Smooth muscle cell of the coronary artery (primary cell): ENCODE results near the gene RABEP2. TPM values are rescaled to one million over a fixed set of nuclear protein-coding genes. Genes with fewer than 3 reads are reported as not detected.

Experiments
- total RNA-seq: library from RNA; depleted of rRNA; stranded (reverse); fragments of >200 nt; gene quantifications from 2 replicates; pipeline ENCODE4 v1.2.3, GENCODE V29; 2014; ENCODE audit warnings: low replicate concordance

RABEP2 gene
- total RNA-seq = 24.8 and 25.3 TPM in 2 replicates

GRCh38 chr16:28924762-28925385 lies at the start of gene RABEP2:
RABEP2 (minus strand) TSS chr16:28925238; CDS start chr16:28925163, 75 bp downstream.

GRCh38 chr16:28974437-28975157 lies 49.6 kb upstream of the RABEP2 start, which contains the start of gene SPNS1:
SPNS1 (plus strand) TSS chr16:28974778; CDS start chr16:28975152, 374 bp downstream.

GRCh38 chr16:28950648-28951409 lies 25.8 kb upstream of the RABEP2 start, which contains the start of gene NFATC2IP:
NFATC2IP (plus strand) TSS chr16:28950937; CDS start chr16:28951012, 75 bp downstream.

GRCh38 chr16:28931801-28932225 lies 6.8 kb upstream of the RABEP2 start, which contains the start of gene CD19:
CD19 (plus strand) TSS chr16:28931971; CDS start chr16:28932001, 30 bp downstream.

GRCh38 chr16:28878083-28878926 lies 46.7 kb downstream of the RABEP2 start, which contains the start of gene ATP2A1:
ATP2A1 (plus strand) TSS chr16:28878488; CDS start chr16:28878672, 184 bp downstream.

Other genes with a start within 250 kb of the RABEP2 start
- gene EIF3C, start 213.8 kb downstream of the RABEP2 start, total RNA-seq = 158 and 350 TPM in 2 replicates
- 0.35 and 0.90 TPM in 2 replicates for gene NPIPB9, start 173.5 kb downstream of the RABEP2 start, total RNA-seq
- gene ATXN2L, start 102.2 kb downstream of the RABEP2 start, total RNA-seq = 23.2 and 31.5 TPM in 2 replicates
- gene TUFM, start 78.9 kb downstream of the RABEP2 start, total RNA-seq = 99.7 and 139 TPM in 2 replicates
- 8.9 and 9.0 TPM in 2 replicates for gene SH2B1, start 61.4 kb downstream of the RABEP2 start, total RNA-seq
- gene ATP2A1, start 46.8 kb downstream of the RABEP2 start, total RNA-seq = 0.08 and 0.23 TPM in 2 replicates
- not detected in 2 replicates for gene CD19, start 6.7 kb upstream of the RABEP2 start, total RNA-seq
- 8.8 and 10.5 TPM in 2 replicates for gene NFATC2IP, start 25.7 kb upstream of the RABEP2 start, total RNA-seq
- gene SPNS1, start 49.5 kb upstream of the RABEP2 start, total RNA-seq = 26.1 and 29.7 TPM in 2 replicates
- 0.23 and 0.47 TPM in 2 replicates for gene LAT, start 59.8 kb upstream of the RABEP2 start, total RNA-seq